Parathyroid adenoma (tissue), 2 donors: ENCODE data around the gene PROZ.

Experiments used
- H2AFZ ChIP-seq: fragments of 300-600 bp; sonication (generic); one replicate; pipeline ENCODE4 v1.7.0; 2017; ENCODE audit warnings: antibody characterized with exemption, mild to moderate bottlenecking
- H3K27ac ChIP-seq: fragments of 300-600 bp; sonication (generic); one replicate; pipeline ENCODE4 v1.7.0; 2017
- H3K27me3 ChIP-seq: fragments of 300-600 bp; sonication (generic); one replicate; pipeline ENCODE4 v1.7.0; 2017; ENCODE audit warnings: low read length; ENCODE audit not compliant: control insufficient read depth, insufficient read depth
- H3K36me3 ChIP-seq: fragments of 300-600 bp; sonication (generic); one replicate; pipeline ENCODE4 v1.7.0; 2017; ENCODE audit warnings: low read length; ENCODE audit not compliant: control insufficient read depth, insufficient read depth
- H3K4me1 ChIP-seq: fragments of 300-600 bp; sonication (generic); one replicate; pipeline ENCODE4 v1.7.0; 2017; ENCODE audit warnings: control low read depth
- H3K4me2 ChIP-seq: fragments of 300-600 bp; sonication (generic); one replicate; pipeline ENCODE4 v1.7.0; 2017; ENCODE audit warnings: low read length
- H3K4me3 ChIP-seq: fragments of 300-600 bp; sonication (generic); one replicate; pipeline ENCODE4 v1.7.0; 2017; ENCODE audit warnings: low read depth, low read length
- H3K79me2 ChIP-seq: fragments of 300-600 bp; sonication (generic); one replicate; pipeline ENCODE4 v1.7.0; 2017; ENCODE audit warnings: control low read depth
- H3K9ac ChIP-seq: fragments of 300-600 bp; sonication (generic); one replicate; pipeline ENCODE4 v1.7.0; 2017; ENCODE audit warnings: mild to moderate bottlenecking
- H3K9me3 ChIP-seq: fragments of 300-600 bp; sonication (generic); one replicate; pipeline ENCODE4 v1.7.0; 2017; ENCODE audit warnings: low read length; ENCODE audit not compliant: control insufficient read depth
- TF ChIP-seq, protein P1 (sequence below): fragments of 300-600 bp; sonication (generic); IDR thresholded peaks from one replicate; pipeline ENCODE4 v1.7.0; 2017; ENCODE audit warnings: antibody characterized with exemption, mild to moderate bottlenecking
- donor health status: primary hyperparathyroidism.

The PROZ gene

DNA sequence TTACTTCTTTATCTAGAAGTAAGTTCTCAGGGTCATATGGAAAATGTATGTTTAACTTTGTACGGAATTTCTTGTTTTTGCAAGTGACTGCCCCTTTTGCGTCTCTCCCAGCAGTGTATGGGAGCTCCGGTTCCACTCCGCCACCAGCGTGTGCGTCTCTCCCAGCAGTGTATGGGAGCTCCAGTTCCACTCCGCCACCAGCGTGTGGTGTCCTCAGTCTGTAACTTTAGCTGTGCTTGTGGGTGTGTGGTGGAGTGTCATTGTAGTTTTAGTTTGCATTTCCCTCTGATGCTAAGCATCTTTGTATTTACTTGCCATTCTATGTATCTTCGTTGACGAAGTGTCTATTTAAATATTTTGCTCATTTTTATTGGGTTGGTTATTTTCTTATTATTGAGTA lies 53.3 kb downstream of the PROZ start:
- Histone ChIP-seq H3K4me3 (no peak overlapping the region), H3K4me1 (peaks cover 12% of the 10 kb centered on the region)

GRCh38 chr13:113216254-113217048 lies 58.0 kb downstream of the PROZ start:
- peak overlapping the region; percentile 57 for H3K27ac ChIP-seq
- no peak overlapping the region for H2AFZ ChIP-seq
- H3K36me3 ChIP-seq: no peaks in the 10 kb centered on the region
- TF ChIP-seq, protein P1, sequence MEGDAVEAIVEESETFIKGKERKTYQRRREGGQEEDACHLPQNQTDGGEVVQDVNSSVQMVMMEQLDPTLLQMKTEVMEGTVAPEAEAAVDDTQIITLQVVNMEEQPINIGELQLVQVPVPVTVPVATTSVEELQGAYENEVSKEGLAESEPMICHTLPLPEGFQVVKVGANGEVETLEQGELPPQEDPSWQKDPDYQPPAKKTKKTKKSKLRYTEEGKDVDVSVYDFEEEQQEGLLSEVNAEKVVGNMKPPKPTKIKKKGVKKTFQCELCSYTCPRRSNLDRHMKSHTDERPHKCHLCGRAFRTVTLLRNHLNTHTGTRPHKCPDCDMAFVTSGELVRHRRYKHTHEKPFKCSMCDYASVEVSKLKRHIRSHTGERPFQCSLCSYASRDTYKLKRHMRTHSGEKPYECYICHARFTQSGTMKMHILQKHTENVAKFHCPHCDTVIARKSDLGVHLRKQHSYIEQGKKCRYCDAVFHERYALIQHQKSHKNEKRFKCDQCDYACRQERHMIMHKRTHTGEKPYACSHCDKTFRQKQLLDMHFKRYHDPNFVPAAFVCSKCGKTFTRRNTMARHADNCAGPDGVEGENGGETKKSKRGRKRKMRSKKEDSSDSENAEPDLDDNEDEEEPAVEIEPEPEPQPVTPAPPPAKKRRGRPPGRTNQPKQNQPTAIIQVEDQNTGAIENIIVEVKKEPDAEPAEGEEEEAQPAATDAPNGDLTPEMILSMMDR: no peak
- H3K27me3 ChIP-seq: no peaks in the 10 kb centered on the region
- no peak overlapping the region for H3K9ac ChIP-seq
- peaks cover 12% of the 10 kb centered on the region for H3K4me1 ChIP-seq
- H3K79me2 ChIP-seq: peaks cover 11% of the 10 kb centered on the region
- H3K4me3 ChIP-seq: peak overlapping the region; percentile 27
- no peaks in the 10 kb centered on the region for H3K9me3 ChIP-seq
- peak overlapping the region; percentile 45 for H3K4me2 ChIP-seq

More for the DNA sequence above, 53.3 kb downstream of the PROZ start:
- H3K9ac ChIP-seq: no peak overlapping the region
- H3K79me2 ChIP-seq: peaks cover 18% of the 10 kb centered on the region
- no peaks in the 10 kb centered on the region for H3K27me3 ChIP-seq
- no peak overlapping the region for H3K27ac ChIP-seq
- H2AFZ ChIP-seq: no peak overlapping the region
- no peaks in the 10 kb centered on the region for H3K36me3 ChIP-seq
- no peak overlapping the region for H3K4me2 ChIP-seq
- TF ChIP-seq, protein P1: no peak
- no peaks in the 10 kb centered on the region for H3K9me3 ChIP-seq

- TF ChIP-seq, protein P1: no peak
- peaks cover 12% of the 10 kb centered on the region for H3K4me1 ChIP-seq
- H3K27ac ChIP-seq: no peak overlapping the region
- no peaks in the 10 kb centered on the region for H3K27me3 ChIP-seq
- H3K36me3 ChIP-seq: no peaks in the 10 kb centered on the region
- no peak overlapping the region for H3K9ac ChIP-seq
- H2AFZ ChIP-seq: no peak overlapping the region
- H3K9me3 ChIP-seq: no peaks in the 10 kb centered on the region
- peaks cover 20% of the 10 kb centered on the region for H3K79me2 ChIP-seq
- H3K4me3 ChIP-seq: no peak overlapping the region
- no peak overlapping the region for H3K4me2 ChIP-seq
Observed at GRCh38 chr13:113218586-113218985, 60.1 kb downstream of the PROZ start.

GRCh38 chr13:113219256-113219940 lies 61.0 kb downstream of the PROZ start:
- no peak overlapping the region for H2AFZ ChIP-seq
- TF ChIP-seq, protein P1: no peak
- no peaks in the 10 kb centered on the region for H3K27me3 ChIP-seq
- H3K36me3 ChIP-seq: no peaks in the 10 kb centered on the region
- no peaks in the 10 kb centered on the region for H3K9me3 ChIP-seq
- no peak overlapping the region for H3K27ac ChIP-seq
- peaks cover 12% of the 10 kb centered on the region for H3K4me1 ChIP-seq
- no peak overlapping the region for H3K4me2 ChIP-seq
- peaks cover 17% of the 10 kb centered on the region for H3K79me2 ChIP-seq
- no peak overlapping the region for H3K4me3 ChIP-seq
- no peak overlapping the region for H3K9ac ChIP-seq
